LHCN-M2 (cell line): ENCODE data around the gene PPL. TPM values are rescaled to one million over a fixed set of nuclear protein-coding genes. Genes with fewer than 3 reads are reported as not detected.
"Not testable (repeated sequence)": the region's sequence is repeated elsewhere in the genome, so short reads cannot be mapped to it uniquely, and the experiment has no call there.

Experiments used
- DNase-seq: peaks from one replicate; pipeline ENCODE4 v3.0.0-alpha.2; 2012; ENCODE audit warnings: low read depth
- total RNA-seq: library from RNA; depleted of rRNA; stranded (reverse); fragments of >200 nt; gene quantifications from 2 replicates; pipeline ENCODE4 v1.2.3, GENCODE V29; 2014

The PPL gene
- total RNA-seq, 1 experiment from 2014 or later = 0.86 TPM

DNA sequence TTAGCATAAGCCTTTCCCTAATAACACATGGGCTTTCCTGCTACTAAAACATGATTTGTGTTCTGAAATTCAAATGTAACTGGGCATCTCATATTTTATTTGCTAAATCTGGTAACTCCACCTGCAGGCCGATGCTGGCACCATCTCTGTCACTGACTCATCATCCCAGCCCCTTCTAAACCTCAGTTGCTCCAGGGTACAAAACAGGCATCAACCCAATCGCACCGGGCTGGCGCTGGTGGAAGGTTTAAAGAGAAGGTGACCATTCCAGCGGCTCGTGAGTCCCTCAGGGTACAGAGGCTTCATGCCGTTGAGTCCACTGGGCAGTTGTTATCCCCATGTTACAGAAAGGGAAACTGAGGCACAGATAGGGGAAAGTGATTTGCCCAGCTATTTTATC is 27.1 kb downstream of the PPL start:
- no peak for DNase-seq

DNA sequence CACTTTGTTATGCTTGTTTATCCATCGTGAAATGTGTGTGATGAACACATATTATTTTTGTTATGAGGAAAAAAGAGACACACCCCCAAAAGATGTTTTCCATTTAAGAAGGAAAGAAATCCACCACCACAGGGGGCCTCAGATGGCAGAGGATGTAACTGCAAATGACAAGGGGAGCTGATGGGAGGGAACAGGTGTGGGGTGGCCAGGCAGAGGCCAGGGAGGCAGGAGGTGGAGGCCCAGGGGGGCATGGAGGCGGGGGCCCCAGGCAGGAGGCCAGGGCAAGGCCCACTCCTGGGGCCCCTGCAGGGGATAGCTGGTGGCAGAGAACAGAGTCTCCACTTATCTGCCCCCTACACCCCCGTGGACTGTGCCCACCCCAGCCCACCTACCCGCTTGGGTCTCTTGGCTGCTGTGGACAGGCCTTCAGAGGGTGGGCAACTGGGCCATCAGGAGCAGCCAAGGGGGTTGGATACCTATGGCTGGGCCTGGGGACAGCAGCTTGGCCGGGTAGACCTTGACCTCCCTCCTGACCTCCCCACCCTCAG is 28.0 kb downstream of the PPL start:
- DNase-seq = peak; percentile 50

DNA sequence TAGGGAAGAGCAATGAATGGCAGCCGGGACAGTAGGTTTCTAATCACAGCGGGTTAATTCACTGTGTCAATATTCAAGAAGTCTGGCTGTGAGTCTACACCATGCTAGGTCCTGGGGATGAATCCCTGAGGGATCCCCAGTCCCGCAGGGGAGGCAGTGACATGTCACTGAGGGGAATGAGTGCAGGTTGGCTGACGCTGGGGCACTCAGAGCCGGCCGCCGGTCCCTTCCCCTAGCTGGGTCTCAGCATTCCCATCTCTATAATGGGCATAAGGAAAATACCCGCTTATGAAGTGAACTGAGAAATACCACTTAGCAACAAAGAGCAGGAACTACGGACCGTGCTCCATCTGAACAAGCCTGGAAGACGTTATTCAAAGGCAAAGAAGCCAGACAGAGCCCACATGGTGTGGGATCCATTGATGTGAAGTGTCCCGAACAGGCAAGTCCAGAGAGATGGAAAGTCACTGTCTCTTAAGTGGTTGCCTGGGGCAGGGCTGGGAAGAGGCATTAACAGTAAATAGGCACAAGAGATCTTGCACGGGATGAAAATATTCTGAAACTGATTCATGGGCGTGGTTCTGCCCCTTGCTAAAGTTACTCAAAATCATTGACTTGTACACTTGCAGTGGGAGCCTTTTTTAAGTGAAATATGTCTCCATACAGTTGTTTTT is 31.9 kb downstream of the PPL start:
- DNase-seq = no peak

DNA sequence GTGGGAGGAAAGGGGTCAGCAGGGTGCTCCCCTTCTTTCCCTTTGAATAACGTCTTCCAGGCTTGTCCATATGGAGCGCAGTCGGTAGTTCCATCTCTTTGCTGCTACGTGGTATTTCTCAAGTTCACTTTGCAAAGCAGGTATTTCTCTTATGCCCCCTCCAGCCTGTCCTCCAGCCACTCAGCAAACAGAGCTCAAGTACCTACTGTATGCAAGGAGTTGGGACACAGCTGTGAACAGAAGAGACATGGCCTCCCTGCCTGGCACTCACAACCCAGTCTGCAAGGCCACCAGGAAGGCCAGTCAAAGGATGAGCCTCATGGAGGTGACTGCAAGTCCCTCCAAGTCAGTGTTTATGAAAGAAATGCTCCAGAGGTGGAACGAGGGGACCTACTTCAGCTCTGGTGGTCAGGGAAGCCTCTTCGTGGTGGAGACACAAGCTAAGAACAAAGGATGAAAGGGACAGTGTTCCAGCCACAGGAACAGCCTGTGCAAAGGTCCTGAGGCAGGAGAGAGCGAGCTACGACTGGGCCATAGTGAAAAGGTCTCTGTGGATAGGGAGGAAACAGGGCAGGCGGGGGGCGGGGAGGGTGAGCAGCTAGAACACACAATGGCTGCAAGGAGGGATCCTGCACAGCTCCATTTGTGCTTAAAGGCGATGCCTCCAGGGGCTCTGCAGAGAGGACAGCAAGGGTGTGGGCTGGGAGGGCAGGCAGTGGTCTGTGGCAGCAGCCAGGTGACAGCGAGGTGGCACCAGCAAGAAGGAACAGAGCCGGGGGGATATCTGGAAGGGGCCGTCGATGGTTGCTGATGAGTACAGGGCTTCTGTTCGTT is 32.6 kb downstream of the PPL start:
- DNase-seq = no peak

DNA sequence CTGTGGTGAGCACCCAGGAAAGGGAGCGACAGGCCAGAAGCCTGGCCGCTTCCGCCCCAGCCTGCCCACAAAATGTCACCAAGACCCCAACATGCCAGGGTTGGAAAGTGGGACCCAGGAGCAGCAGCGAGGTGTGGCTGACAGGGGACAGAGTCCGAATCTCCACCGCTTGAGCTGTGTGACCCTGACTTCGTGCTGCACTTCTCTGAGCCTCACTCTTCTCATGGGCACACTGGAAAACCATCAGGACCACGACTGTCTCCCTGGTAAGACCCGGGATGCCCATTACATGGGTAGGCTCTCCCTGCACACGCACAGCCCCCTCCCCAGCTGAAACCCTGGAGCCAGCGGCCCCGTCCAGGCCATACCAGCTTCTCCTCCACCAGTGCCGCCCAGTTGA is 34.9 kb downstream of the PPL start:
- no peak for DNase-seq

DNA sequence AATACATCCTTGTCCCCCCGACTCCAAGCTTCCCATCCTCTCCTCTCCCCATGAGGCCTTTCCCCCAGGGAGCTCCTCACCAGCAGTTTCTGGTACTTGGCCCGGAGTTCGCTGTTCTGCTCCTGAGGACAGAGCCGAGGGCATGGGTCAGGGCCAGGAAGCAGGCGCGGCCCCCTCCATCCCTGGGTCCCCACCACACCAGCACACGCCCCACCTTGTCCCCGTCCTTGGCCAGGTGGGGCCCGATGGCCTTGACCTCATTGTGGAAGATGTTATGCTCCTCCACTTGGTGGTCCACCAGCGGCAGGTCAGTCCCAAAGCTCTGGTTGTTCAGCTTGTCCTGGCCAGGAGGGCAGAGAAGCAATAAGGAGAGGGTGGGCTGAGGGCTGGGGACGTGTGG is 36.2 kb downstream of the PPL start:
- no peak for DNase-seq

DNA sequence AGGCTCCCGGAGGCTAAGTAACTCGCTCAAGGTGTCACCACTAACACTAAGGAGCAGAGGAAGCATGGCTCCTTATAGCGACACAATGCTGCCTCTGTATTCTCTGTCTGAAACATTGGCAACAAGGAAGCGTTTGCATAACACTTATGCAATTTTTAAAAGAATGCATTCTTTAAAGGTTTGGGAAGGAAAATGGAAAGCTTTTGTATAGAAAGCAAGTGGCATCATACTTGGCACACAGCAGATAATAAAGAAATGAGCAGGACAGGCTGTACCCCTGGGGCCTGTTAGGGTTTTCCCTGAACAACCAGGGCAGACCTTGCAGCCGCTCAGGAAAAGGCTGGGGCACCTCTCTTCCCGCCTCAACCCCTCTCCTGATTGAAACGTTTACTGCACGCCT is 36.9 kb downstream of the PPL start:
- DNase-seq = no peak

DNA sequence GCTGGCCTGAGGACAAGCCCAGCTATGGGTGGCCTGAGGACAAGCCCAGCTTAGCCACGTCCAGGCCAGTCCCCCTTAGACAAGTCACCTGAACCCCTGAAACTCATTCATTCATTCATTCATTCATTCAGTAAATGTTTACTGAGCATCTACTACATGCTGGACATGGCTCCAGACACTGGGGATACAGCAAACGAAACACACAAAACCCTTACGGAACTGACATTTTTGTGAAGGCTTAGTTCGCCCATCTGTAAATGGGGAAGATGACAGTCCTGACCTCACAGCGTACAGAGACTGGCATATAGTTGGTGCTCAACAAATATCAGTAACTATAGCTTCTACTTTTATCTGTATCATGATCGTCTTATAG is 37.5 kb downstream of the PPL start:
- no peak for DNase-seq

DNA sequence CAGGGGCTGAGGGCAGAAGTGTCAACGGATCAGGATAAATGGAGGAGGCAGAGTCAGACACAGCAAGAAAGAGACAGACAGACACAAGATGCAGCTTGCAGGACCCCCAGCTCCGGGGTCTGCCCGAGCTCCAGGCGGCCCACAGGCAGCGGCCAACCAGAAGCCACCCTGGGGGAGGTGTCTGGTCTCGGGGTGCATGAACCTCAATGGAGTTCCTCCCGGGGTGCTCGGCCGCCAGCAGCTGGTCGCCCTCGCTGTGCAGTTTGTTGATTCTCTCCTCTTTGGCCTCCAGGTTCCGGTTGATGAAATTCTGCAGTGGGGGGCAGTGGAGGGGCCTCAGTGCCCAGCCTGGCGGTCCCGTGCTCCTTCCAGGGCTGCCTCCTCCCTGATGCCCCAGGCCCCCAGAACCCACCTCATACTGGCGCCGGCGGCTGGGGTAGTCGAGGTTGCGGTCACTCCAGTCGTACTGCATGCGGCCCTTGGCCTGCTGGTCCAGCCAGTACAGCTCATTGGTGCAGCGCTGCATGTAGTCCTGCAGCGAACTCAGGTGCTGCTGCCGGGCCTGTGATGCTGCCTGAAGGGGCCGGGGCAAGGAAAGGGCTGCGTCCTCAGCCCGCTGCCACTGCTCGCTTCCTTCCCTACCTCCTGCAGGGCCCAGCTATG is 38.0 kb downstream of the PPL start:
- no peak for DNase-seq

DNA sequence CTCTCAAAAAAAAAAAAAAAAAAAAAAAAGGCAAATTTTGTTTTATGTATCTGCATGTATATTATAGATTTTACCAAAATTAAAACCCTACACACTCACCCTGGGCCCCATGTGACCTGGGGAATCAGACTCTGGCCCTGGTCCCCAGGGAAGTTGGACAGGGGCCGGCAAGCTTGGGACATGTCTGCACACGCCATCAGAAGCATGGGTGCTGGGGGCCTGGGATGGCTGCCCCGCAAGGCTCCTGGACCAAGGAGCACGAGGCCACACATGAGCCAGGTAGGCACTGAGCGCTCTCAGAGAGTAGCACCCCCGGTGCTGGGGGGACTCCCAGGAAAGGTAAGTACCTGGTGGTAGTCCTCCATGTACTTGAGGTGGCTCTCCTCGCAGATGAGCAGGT is 39.6 kb downstream of the PPL start:
- no peak for DNase-seq

DNA sequence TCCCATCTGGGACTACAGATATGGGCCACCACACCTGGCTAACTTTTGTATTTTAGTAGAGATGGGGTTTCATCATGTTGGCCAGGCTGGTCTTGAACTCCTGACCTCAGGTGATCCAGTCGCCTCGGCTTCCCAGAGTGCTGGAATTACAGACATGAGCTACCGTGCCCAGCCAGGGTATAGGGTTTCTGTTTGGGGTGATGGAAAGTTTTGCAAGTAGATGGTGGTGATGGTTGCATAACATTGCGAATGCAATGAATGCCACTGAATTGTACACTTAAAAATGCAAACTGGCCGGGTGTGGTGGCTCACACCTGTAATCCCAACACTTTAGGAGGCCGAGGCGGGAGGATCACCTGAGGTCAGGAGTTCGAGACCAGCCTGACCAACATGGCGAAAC is 40.2 kb downstream of the PPL start:
- not testable (repeated sequence) for DNase-seq

DNA sequence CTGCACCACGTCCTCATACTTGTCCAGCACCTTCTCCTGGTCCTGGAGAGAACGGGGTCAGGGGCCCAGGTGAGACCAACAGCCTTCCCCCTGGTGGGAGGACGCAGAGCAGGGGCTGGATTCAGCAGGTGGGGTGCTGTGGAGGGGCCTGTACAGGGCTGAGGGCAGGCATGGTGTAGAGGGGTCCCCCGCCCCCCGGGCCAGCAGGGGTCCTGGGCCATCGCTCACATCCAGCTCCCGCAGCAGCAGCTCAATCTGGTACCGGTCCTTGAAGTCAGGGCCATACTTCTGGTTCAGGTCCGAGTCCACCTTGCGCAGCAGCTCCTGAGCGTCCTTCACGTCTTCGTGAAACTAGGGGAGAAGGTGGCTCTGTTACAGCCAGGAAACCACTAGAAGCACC is 41.6 kb downstream of the PPL start:
- no peak for DNase-seq

DNA sequence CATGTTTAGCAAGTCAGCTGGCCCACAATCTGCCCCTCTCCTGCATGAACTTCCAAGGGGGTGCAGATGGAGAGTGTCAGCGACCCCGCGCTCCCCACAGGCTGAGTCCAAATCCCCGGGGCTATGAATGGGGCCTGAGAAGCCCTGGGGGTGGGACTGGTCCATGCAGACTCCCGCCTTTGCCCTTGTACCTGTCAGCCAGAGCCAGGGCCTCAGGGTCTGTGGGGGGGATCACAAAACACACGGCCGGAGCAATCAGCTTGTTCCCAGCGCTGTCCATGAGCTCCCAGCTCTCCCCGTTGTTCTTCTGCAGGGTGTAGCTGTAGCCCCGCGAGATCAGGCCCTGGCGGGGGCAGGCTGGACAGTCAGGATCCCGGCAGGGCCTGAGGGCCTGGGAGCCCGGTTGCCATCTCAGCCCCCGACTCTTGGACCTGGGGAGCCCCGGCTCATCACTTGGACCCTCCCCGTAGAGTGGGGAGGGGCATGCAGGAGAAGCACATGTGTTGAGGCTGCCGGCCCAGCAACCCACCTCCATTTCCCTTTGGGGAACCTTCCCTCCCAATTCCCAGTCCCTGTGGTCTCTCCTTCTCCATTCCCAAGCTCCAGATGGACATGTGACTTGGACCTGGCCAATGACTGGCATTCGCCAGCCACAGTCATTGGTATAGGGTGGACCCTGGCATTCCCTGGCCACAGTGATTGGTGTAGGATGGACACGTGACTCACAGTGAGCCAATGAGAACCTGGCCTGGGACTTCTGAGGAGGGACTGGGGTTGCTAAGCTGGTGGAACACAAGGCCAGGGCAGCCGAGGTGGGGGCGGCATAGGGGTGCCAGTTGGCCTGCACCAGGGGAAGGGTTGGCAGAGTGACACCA is 42.4 kb downstream of the PPL start:
- peak; percentile 10 for DNase-seq

DNA sequence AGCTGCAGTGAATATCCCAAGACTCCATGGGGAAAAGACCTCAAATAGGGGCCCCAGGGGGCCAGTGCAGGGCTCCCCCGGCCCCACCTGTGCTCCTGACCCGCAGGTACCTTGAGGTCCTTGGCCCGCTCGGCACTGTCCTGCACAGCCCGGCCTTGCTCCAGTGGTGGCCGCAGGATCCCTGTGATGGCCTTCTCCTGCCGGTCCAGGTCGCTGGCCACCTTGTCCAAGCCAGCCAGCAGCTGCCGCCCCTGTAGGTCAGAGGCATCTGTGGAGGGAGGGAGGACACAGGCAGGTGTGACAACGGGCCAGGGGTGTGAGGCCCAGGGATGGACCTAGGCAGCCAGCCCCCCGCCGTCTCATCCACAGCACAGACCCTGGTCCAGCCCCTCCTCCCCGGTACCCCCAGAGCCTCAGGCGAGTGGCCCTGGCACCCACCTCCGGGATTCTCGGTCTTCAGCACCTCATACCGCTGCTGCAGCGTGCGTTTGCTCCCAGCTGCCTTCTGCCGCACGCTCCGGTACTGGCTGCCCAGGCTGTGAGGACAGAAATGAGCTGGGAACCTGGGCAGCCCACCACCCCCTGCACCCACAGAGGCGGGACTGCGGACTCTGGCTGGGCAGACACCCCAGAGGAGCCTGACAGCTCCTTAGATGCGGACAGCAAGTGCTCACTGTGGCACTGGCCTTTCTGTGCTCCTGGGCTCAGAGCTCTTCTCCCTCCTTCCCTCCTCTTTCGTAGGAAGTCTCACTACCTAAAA is 43.7 kb downstream of the PPL start:
- no peak for DNase-seq

DNA sequence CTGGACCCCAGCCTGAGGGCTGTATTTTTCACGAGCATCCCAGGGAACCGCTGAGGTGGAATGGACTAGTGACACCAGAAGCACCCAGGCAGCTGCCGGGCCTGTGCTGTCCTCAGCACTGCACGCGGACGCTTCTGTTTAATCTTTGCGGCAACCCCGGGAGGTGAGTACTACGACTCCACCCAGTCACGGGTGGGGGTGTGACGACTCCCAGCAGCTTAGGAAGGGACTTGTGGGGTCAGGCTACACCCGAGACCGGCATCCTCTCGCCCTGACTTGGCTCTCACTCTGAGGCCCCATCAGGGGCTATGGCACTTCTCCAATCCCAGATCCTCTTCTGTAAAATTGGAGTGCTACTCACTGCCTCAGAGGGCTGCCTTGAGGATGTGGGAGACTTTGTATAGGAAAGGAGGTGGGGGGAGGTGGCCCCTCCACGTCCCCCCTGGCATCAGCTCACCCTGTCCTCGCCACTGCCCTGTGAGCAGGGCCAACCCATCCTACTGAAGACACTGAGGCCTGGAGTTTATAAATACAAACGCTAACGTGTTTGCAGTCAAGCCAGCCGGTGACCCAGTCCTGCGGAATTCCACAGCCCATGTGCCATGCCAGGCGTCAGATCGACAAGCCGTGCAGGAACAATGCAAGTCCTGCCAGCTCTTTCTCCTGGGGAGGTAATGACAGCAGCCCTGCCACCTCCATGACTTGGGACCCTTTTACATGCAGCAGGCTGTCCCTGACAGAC is 44.4 kb downstream of the PPL start:
- DNase-seq = no peak

DNA sequence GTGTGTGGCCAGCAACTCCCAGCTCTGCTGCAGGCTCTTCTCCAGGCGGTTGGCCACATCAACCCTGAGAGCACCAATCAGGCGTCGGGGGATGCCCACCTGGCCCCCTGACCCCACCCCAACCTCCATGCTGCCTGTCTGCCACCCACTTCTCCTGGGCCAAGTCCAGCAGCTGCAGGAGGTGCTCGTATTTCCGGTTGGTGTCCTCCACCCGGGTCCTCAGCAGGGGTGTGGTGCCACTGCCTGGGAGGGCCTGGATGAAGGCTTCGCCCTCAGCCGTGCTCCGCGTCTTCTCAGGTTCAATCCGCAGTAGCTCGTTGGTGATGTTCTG is 45.1 kb downstream of the PPL start:
- DNase-seq = no peak

DNA sequence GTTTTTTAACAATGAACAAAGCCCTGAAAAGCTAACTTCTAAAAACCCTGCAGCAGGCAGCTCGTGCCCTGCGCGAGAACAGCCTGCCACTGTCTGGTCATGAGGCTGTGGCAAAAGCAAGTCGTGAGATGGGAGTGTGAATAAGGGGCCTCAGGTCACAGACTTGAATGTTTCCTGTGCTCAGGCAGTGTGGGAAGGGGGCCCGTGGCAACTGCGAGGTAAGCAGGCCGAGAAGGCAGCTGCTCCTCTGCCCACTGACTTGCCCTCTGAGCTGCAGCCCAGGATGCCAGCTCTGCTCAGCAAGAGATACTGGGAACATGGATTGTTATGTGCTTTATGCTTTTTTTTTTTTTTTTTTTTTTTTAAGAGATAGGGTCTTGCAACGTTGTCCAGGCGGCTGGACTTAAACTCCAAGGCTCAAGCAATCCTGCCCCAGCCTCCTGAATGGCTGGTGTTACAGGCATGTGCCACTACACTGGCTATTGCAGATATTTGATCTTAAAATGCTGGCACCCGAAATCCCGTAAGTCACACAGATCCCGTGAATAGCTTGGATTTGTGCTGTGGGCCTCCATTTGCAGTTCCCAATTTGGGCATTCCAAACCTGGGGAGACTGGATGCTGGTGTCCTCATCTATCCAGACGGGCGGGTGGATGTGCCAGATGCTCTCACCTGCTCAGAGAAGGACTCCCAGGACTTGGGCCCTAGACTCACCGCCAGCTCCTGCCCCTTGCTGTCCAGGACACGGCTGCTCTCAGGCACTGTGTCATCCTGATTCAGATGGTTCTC is 45.7 kb downstream of the PPL start:
- DNase-seq = no peak

DNA sequence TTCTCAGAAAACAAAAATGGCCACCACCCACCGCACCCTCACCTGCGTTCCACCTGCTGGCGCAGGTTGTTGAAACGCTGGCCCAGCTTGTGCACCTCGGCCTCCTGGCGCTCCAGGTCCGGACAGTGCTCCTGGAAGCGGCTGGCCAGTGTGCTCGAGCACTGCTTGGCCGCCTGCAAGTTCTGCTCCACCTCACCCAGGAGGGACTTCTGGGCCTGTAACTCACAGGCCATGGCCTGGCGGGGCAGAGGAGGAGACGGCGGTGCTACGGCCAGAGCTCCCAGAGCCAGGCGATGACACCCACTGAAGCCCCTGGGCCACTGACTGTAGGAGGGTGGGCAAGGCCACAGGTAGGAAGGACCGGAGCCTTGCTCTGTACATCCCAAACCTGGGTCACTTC is 46.3 kb downstream of the PPL start:
- DNase-seq = no peak

DNA sequence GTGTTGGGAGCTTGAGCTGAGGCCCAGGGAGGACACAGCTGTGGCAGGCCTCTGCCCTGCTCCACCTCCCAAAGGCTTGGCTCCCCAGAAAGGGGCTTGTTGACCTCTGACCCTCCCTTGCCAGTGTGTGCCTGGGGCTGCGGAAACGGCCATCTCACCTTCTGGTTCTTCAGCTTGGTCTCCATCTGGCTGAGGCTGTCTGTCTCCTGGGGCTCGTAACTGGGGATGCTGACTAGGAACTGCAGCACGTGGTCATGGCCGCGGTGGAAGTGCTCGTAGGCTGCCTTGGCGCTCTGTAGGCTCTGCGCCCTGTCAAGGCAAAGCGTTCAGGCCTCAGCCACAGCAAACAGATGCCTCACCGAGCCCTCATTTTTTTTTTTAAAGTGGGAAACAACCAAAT is 46.9 kb downstream of the PPL start:
- no peak for DNase-seq
